HG03108 (cell line): ENCODE results near the gene SCO2.

ENCODE experiments used
- ATAC-seq: cut with Tn5 transposase; IDR thresholded peaks from one replicate; pipeline ENCODE4 v1.9.1; 2021; ENCODE audit warnings: moderate library complexity; ENCODE audit not compliant: unreplicated experiment

SCO2 gene

GRCh38 chr22:50503475-50504145 lies 21.8 kb downstream of the SCO2 start:
- no peak for ATAC-seq

GRCh38 chr22:50502628-50503474 lies 22.5 kb downstream of the SCO2 start:
- no peak for ATAC-seq

GRCh38 chr22:50502096-50502495 lies 23.3 kb downstream of the SCO2 start:
- ATAC-seq, result no peak

- no peak for ATAC-seq
These were observed 24.9 kb downstream of the SCO2 start for GRCh38 chr22:50500452-50500851.

GRCh38 chr22:50498322-50498890 lies 27.0 kb downstream of the SCO2 start:
- no peak for ATAC-seq

DNA sequence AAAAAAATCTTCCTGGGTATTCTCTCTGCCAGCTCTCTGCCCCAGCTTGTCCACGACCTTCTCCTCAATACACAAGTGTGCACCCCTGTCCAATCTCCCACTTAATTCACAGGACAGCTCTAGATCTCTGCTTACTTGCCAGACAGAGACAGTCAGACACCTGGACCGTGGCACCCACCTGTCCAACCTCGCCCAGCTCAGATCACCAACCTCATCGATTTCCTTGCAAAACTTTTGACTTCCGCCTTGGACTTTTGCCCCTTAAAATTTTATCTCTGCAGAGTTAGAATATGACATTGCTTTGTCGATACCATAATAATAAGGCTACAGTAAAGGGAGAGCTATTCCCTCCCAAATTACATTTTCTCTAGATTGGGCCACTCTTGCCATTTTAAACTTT lies 28.3 kb downstream of the SCO2 start:
- no peak for ATAC-seq

DNA sequence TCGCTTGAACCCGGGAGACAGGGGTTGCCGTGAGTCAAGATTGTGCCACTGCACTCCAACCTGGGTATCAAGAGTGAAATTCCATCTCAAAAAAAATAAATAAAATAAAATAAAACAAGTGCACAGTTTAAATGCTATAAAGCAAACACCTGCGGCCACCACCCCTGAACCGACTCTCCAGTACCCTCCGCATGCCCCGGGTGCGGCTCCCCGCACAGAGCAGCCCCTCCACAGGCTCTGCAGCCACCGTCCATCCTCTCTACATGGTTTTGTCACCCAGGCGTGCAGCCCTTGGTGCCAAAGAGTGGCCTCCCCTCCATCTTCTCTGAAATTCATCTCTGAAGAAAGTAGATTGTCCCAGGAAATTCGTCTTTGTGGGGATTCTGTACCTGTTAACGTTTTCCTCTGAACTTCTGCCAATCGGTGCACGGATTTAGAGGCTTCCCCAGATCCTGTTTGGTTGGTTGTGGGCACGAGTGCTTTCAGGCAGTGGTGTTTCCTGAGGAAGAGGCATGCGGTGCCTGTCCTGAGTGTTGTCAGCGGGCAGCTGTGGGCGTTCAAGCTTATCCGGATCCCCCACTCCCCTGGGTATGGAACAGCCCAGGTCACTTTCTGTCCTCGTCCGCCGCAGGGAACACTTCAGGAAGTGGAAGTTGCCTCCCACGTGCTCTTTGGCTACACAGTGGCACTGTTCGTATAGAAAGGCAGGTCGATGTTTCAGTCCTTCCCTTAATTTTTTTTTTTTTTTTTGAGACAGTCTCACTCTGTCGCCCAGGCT lies 34.7 kb downstream of the SCO2 start:
- ATAC-seq, result no peak

- no peak for ATAC-seq
These were observed 35.8 kb downstream of the SCO2 start for GRCh38 chr22:50489363-50490243.

- no peak for ATAC-seq
These were observed 36.5 kb downstream of the SCO2 start for GRCh38 chr22:50488886-50489285.

DNA sequence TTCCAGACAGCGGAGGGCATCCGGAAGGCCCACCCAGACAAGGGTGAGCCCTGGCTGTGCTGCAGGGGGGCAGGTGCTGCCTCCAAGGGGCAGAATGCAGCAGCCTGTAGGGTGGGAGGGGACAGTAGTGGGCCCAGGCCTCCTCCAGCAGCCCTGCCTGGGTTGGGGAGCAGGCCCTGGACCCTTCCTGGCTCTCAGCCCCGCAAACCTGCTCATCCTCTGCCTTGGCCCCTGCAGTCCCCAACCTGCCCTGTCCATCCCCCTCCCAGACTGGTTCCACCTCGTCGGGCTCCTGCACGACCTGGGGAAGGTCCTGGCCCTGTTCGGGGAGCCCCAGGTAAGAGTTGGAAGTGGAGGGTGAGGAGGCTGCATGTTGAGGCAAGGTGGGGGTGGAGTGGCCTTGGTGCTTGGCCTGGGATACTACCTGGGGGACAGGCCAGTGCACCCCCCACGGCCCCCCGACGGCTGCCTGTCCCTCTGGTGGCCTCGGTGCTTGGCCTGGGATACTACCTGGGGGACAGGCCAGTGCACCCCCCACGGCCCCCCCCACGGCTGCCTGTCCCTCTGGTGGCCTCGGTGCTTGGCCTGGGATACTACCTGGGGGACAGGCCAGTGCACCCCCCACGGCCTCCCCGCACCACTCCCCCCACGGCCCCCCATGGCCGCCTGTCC lies 37.3 kb downstream of the SCO2 start:
- ATAC-seq, result no peak

DNA sequence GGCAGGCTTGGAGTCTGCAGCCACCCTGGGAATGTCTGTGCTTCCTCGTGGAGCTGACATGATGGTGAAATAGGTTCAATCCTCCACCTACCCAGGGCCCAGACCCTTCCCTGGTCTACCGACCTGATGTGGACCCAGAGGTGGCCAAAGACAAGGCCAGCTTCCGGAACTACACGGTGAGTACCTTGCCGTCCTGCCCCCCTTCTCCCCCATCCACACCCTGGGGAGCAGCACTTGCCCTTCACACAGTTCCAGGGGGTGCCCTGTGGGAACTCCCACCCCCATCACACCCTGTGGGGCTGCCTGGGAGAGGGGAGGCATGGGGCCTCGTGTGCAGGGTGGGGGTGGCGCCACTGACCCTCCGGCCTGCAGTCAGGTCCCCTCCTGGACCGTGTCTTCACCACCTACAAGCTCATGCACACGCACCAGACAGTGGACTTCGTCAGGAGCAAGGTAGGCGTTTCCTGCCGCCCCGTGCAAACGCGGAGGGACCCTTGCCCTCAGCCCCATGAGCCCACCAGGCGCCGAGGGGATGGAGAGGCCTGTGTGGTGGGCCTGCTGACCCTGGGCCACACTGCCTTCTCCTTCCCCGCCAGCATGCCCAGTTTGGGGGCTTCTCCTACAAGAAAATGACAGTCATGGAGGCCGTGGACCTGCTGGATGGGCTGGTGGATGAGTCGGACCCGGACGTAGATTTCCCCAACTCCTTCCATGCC lies 38.0 kb downstream of the SCO2 start:
- no peak for ATAC-seq

GRCh38 chr22:50486561-50487289 lies 38.7 kb downstream of the SCO2 start, which contains the start of gene MIOX:
Gene MIOX (plus strand): TSS chr22:50486859. CDS start chr22:50486898, 39 bp downstream.
- no peak for ATAC-seq

GRCh38 chr22:50485221-50486131 lies 39.9 kb downstream of the SCO2 start:
- no peak for ATAC-seq

DNA sequence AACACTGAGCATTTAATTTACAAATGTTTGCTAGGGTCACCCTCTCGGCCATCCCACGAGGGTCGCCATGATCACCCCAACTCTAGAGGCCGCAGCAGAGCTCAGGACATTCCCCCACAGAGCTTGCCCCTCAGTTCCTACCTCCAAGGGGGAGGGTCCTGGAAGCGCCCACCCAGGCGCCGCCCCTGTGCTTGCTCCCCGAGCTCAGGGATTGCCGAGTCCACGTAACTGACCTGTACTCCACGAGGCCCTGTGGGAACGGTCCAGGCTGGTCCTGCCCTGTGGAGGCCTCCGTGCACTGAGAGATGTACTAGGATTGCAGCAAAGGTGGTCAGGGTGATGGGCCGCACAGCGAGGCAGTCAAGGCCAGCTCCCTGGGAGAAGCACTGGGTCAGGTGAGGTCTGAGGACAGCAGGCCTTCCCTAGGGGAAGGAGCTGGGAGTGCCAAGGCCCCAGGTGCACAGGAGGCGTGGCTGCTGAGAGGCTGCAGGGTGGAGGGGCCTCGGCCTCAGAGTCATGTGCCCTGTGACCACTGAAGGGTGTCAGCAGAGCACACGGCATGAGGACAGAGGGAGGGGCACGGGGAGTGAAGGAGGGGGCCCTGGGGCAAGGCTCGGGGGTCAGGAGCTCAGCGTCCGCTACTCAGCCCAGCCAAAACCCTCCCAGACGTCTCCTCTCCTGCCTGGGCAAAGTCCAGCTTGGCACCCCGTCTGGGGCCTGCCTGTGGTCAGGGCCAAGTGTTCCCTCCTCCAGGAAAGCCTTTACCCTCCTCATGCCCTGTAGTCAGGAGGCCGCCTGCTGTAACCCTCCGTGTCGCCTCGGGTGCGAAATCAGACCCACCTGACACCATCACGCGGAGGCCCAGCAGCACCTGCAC lies 41.2 kb downstream of the SCO2 start:
- no peak for ATAC-seq

GRCh38 chr22:50483556-50483955 lies 41.8 kb downstream of the SCO2 start:
- no peak for ATAC-seq

GRCh38 chr22:50483106-50483505 lies 42.3 kb downstream of the SCO2 start:
- no peak for ATAC-seq
